Keratinocyte (primary cell): ENCODE data around the gene HBQ1. TPM values are rescaled to one million over a fixed set of nuclear protein-coding genes. Genes with fewer than 3 reads are reported as not detected.

Source experiments
- DNase-seq: peaks from one replicate; pipeline ENCODE4 v3.0.0-alpha.2; 2011; ENCODE audit warnings: low read depth, missing footprints, low spot score
- FAIRE-seq: peaks from 2 replicates; lab custom pipeline; 2011; peaks lifted over from hg19 to GRCh38; lab: Jason Lieb, UNC
- H2AFZ ChIP-seq: 2 replicates; pipeline ENCODE4 v1.6.0; 2012; ENCODE audit warnings: low read length, control low read depth, inconsistent platforms; ENCODE audit not compliant: control insufficient read depth
- H3K27ac ChIP-seq: 2 replicates; pipeline ENCODE4 v1.5.1; 2011; ENCODE audit warnings: low read length; ENCODE audit not compliant: control insufficient read depth, insufficient read depth
- H3K27me3 ChIP-seq: 3 replicates; pipeline ENCODE4 v1.6.0; 2011; ENCODE audit warnings: low read length; ENCODE audit not compliant: control insufficient read depth, insufficient read depth; ENCODE audit errors: extremely low read depth
- H3K36me3 ChIP-seq, 2 experiments: 2 replicates in 1 of 2; 3 replicates in 1 of 2; pipeline ENCODE4 v1.5.1; 2011; ENCODE audit warnings: low read length in 2 of 2, mild to moderate bottlenecking in 1 of 2; ENCODE audit not compliant: control insufficient read depth in 2 of 2, insufficient read depth in 2 of 2; ENCODE audit errors: extremely low read depth in 1 of 2
- H3K4me1 ChIP-seq: 3 replicates; pipeline ENCODE4 v1.5.1; 2011; ENCODE audit warnings: low read length; ENCODE audit not compliant: control insufficient read depth, insufficient read depth; ENCODE audit errors: extremely low read depth
- H3K4me2 ChIP-seq: 3 replicates; pipeline ENCODE4 v1.6.0; 2011; ENCODE audit warnings: low read depth, low read length; ENCODE audit not compliant: control insufficient read depth, insufficient read depth; ENCODE audit errors: extremely low read depth
- H3K4me3 ChIP-seq, 3 experiments: fragments of 200-600 bp in 1 of 3; sonication (generic) in 1 of 3; 2 replicates in 2 of 3; 3 replicates in 1 of 3; pipeline ENCODE4 v1.5.1; 2011 to 2016; ENCODE audit warnings: low read length in 3 of 3, mild to moderate bottlenecking in 3 of 3, control low read depth in 2 of 3, inconsistent platforms in 1 of 3, low read depth in 1 of 3, mixed read lengths in 1 of 3, mixed run types in 1 of 3, moderate library complexity in 1 of 3; ENCODE audit not compliant: control insufficient read depth in 2 of 3, insufficient read depth in 2 of 3; ENCODE audit errors: extremely low read depth in 1 of 3
- H3K79me2 ChIP-seq: 2 replicates; pipeline ENCODE4 v1.6.0; 2012; ENCODE audit warnings: low read length; ENCODE audit not compliant: control insufficient read depth, insufficient read depth
- H3K9ac ChIP-seq: 3 replicates; pipeline ENCODE4 v1.6.0; 2011; ENCODE audit warnings: low read length; ENCODE audit not compliant: control insufficient read depth, insufficient read depth; ENCODE audit errors: extremely low read depth
- H3K9me1 ChIP-seq: 3 replicates; pipeline ENCODE4 v1.6.0; 2011; ENCODE audit warnings: low read length; ENCODE audit not compliant: control insufficient read depth, insufficient read depth; ENCODE audit errors: extremely low read depth
- H3K9me3 ChIP-seq: 2 replicates; pipeline ENCODE4 v1.5.1; 2012; ENCODE audit warnings: low read depth, low read length; ENCODE audit not compliant: control insufficient read depth
- H4K20me1 ChIP-seq: 3 replicates; pipeline ENCODE4 v1.6.0; 2011; ENCODE audit warnings: low read length; ENCODE audit not compliant: control insufficient read depth, insufficient read depth; ENCODE audit errors: extremely low read depth
- CTCF ChIP-seq, 3 experiments: IDR thresholded peaks in 1 of 3; conservative IDR thresholded peaks in 1 of 3; optimal IDR thresholded peaks in 1 of 3; 2 replicates in 2 of 3; 3 replicates in 1 of 3; pipeline versions ENCODE3 to v1.5.1; 2011; ENCODE audit warnings: low read length in 3 of 3, mild to moderate bottlenecking in 3 of 3, moderate library complexity in 2 of 3, control low read depth in 1 of 3, inconsistent platforms in 1 of 3; ENCODE audit not compliant: insufficient read depth in 2 of 3; ENCODE audit errors: extremely low read depth in 1 of 3
- EZH2 ChIP-seq: IDR thresholded peaks from one replicate; pipeline ENCODE4 v1.6.1; 2012; ENCODE audit warnings: inconsistent platforms, mild to moderate bottlenecking, low read length, moderate library complexity
- dilution Hi-C: fragments of 300-500 bp; cut with MboI; formaldehyde crosslinking; loops from one replicate; pipeline ENCODE4 v1.7.0; 2020; ENCODE audit warnings: low sequenced_read_pairs; ENCODE audit not compliant: extremely low pct_ligation_motif_present
- polyA plus RNA-seq, 5 experiments: library from polyadenylated mRNA; depleted of rRNA in 3 of 5; stranded (reverse) in 3 of 5; stranded (forward) in 1 of 5; unstranded in 1 of 5; fragments of >200 nt; gene quantifications; 1 replicate in 1 of 5; 2 replicates in 3 of 5; 3 replicates in 1 of 5; pipeline versions ENCODE4 v1.2.1 to v1.2.3, GENCODE V29; 2011 to 2012; ENCODE audit warnings: missing spikeins in 2 of 5, low read depth in 1 of 5, low replicate concordance in 1 of 5

HBQ1 gene
- polyA plus RNA-seq, 1 donor (not counting 4 experiments of a cell fraction or from before 2014, with no cell fraction given) = 0.13 TPM

GRCh38 chr16:177394-177822, 2.9 kb upstream of the HBQ1 start:
- FAIRE-seq = no peak
- dilution Hi-C loops = no loop called here
- TF ChIP-seq CTCF (optimal IDR thresholded peaks at IDR 0.05 in 1 of 3, IDR thresholded peaks at IDR 0.05 in 1 of 3, conservative IDR thresholded peaks at IDR 0.05 in 1 of 3; ENCODE audit: extremely low read depth in 1 of 3, insufficient read depth in 2 of 3, low read length in 3 of 3) (no peak), EZH2 (no peak)

GRCh38 chr16:177981-178667, 2.1 kb upstream of the HBQ1 start:
- FAIRE-seq (no peak), DNase-seq (no peak)
- no peaks in the 10 kb centered on the region for H3K9me3 ChIP-seq
- no peaks in the 10 kb centered on the region for H4K20me1 ChIP-seq
- TF ChIP-seq EZH2 (no peak), CTCF (optimal IDR thresholded peaks at IDR 0.05 in 1 of 3, IDR thresholded peaks at IDR 0.05 in 1 of 3, conservative IDR thresholded peaks at IDR 0.05 in 1 of 3; ENCODE audit: extremely low read depth in 1 of 3, insufficient read depth in 2 of 3, low read length in 3 of 3) (no peak)
- no peaks in the 10 kb centered on the region for H3K79me2 ChIP-seq
- H3K4me3 ChIP-seq = no peak overlapping the region
- H3K27ac ChIP-seq = no peak overlapping the region
- no peak overlapping the region for H3K4me2 ChIP-seq
- peaks cover 8% of the 10 kb centered on the region for H3K4me1 ChIP-seq
- dilution Hi-C loops = no loop called here
- H3K36me3 ChIP-seq = no peaks in the 10 kb centered on the region
- no peak overlapping the region for H3K9ac ChIP-seq
- peaks cover 60% of the 10 kb centered on the region for H3K27me3 ChIP-seq
- no peaks in the 10 kb centered on the region for H3K9me1 ChIP-seq
- H2AFZ ChIP-seq = no peak overlapping the region

More at GRCh38 chr16:177394-177822, 2.9 kb upstream of the HBQ1 start:
- Histone ChIP-seq H3K27ac (no peak overlapping the region), H3K4me3 (no peak overlapping the region), H4K20me1 (no peaks in the 10 kb centered on the region), H3K9me3 (no peaks in the 10 kb centered on the region), H3K27me3 (peaks cover 60% of the 10 kb centered on the region), H3K4me1 (peaks cover 8% of the 10 kb centered on the region), H3K9me1 (no peaks in the 10 kb centered on the region), H3K36me3 (no peaks in the 10 kb centered on the region), H2AFZ (no peak overlapping the region), H3K79me2 (no peaks in the 10 kb centered on the region), H3K4me2 (no peak overlapping the region), H3K9ac (no peak overlapping the region)
- DNase-seq = no peak
